IPS DF 4.7 (cell line): ENCODE measurements around the gene ADAMTS17.

Experiments used
- DNase-seq: peaks from one replicate; pipeline ENCODE4 v3.0.0-alpha.2; 2013; ENCODE audit warnings: low spot score; ENCODE audit errors: extremely low read depth

The ADAMTS17 gene

GRCh38 chr15:100134586-100134985, 207.2 kb downstream of the ADAMTS17 start:
- no peak for DNase-seq

- no peak for DNase-seq
These were observed 207.6 kb downstream of the ADAMTS17 start for GRCh38 chr15:100134089-100134583.

DNA sequence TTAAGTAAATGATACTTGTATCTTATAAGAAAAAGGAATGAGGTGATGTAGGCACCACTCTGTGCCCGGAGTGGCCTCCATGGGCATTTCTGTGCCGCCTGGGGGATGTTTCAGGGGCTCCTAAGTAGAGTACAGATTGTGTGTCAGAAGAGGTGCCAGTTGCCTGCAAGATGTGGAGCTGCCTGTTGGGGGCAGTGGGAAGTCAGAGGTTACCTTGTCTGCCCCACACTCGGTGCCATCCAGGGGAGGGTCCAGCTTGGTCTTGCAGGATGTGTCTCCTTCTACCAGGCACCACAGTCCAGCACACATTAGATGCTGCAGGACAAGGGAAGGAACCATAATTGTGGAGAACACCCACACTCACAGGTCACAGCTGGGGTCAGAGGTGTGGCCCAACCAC, 208.8 kb downstream of the ADAMTS17 start:
- DNase-seq: no peak

DNA sequence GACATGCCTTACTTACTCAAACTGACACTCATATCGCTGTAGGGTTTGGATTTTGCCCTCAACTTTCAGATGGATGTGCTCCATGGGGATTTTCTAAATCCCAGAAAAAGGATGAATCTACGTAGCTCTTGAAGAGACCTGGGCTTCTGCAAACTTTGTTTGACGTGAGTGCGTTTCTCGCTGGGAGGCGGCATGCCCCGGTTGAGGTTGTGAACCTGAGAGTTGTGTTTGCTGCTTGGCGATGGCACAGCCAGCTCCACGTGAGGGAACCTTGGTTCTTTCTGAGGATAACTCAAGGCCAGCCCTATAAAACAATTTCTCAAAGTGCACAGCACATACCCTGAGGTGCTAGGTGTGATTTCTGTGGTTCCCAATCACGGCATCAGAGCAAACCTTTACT, 209.5 kb downstream of the ADAMTS17 start:
- DNase-seq: no peak

- DNase-seq: no peak
These were observed 210.2 kb downstream of the ADAMTS17 start for GRCh38 chr15:100131321-100132224.

- peak; percentile 33 for DNase-seq
These were observed 212.1 kb downstream of the ADAMTS17 start for GRCh38 chr15:100129677-100130076.

DNA sequence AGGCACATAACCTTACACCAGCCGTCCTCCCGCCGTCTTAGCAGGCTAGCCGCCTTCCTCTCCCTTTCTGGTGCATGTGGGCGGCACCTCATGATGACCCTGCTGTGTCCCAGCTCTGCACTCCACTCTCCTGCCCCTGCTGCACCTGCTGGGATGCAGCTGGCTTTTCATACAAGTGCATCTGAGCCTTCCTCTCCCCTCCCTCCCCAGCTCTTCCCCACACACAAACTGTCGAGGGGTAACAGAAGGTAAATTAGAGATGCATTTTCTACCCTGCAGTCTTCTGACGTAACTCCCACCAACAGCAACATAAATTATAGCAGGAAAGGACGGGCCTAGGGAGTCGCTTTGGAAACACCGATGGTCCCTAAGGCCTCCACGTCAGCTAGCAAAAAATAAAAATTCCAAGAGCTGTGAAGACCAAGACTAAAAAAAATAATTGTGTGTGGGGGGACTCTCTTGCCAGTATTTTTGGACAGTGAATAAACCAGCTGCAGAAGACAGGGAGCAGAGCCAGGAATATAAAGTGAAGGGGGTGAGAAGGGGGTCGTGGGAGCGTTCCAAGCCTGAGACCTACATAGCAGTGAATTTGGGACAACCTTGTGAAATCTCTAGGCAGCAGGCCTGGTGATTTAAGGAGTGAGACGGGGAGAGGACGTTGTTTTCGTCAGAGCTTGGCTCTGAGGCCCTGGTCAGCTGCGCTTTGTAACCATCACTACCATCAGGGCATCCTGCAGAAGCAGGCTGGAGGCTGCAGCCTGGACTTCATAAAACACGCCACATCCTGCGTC, 216.2 kb downstream of the ADAMTS17 start:
- DNase-seq: no peak

DNA sequence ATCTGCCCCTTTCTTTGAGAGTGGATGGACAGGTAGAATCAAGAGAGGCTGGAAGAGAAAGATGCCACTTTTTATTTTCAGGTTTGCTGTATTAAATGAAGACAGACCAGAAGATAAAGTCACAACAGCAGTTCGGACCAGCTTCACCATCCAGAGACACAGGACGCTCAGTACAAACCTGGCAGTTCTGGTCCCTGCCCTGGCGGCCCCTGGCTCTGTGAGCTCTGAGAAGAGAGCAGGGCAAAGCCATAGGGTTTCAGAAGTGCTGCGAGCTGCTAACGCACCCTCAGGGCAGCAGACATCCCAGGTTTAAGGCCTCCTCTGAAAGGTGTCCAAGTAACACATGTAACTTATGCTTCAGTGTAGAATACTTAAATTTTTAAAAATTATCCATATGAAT, 216.8 kb downstream of the ADAMTS17 start:
- DNase-seq: no peak

- no peak for DNase-seq
These were observed 217.4 kb downstream of the ADAMTS17 start for GRCh38 chr15:100124361-100124760.

- no peak for DNase-seq
These were observed 218.2 kb downstream of the ADAMTS17 start for GRCh38 chr15:100123611-100124010.

DNA sequence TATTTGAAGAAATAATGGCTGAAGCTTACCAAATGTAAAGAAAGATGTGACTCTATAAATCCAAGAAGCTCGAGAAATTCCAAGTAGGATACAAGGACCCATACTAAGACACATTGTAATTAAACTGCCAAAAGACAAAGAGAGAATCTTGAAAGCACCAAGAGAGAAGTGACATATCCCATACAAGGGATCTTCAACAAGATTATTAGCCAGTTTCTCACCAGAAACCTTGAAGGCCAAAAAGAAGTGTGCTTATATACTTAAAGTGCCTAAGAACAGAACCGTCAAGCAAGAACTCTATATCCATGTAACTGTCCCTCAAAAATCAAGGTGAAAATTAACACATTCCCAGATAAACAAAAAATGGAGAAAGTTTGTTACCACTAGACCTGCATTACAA, 220.5 kb downstream of the ADAMTS17 start:
- no peak for DNase-seq

- DNase-seq: no peak
These were observed 221.7 kb downstream of the ADAMTS17 start for GRCh38 chr15:100120111-100120510.

DNA sequence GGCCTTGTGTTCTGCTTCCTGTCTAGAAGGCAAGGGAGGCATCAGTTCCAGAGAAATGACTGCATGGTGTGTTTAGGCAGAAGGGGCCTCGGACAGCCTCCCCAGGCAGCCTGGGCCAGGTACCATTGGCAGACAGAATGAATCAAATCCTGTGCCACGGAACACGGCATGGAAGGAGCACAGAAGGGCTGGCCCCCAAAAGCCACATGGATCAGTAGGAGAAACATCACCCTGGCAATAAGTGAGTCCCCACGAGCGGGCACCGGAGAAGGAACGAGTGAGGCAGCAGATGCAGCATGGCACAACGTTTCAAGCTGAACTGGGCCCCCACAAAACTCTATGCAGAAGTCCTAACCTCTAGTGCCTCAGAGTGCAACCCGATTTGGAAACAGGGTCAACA, 223.2 kb downstream of the ADAMTS17 start:
- DNase-seq: no peak

- no peak for DNase-seq
These were observed 225.2 kb downstream of the ADAMTS17 start for GRCh38 chr15:100116416-100117190.

- DNase-seq: no peak
These were observed 226.1 kb downstream of the ADAMTS17 start for GRCh38 chr15:100115711-100116090.

- DNase-seq: no peak
These were observed 226.6 kb downstream of the ADAMTS17 start for GRCh38 chr15:100115066-100115710.

DNA sequence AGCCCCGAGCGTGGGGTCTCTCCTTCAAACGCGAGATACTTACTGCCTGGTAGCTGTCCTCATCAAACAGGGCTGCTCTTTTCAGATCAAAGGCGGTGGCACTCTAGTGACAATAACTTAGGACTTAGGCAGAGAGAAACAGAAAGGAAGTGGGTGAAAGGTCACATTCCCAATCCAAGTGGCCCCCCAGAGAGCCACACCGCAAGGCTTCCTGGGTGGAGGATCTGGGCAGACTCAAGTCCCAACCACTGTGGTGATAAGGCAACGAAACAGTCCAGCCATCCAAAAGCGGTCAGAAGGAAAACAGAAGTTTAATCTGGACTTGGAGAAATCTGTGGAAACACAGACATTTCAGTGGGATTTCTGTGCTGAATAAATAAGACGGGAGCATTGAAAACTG, 227.2 kb downstream of the ADAMTS17 start:
- no peak for DNase-seq

- no peak for DNase-seq
These were observed 227.7 kb downstream of the ADAMTS17 start for GRCh38 chr15:100114100-100114499.

- DNase-seq: no peak
These were observed 228.3 kb downstream of the ADAMTS17 start for GRCh38 chr15:100113351-100114080.

DNA sequence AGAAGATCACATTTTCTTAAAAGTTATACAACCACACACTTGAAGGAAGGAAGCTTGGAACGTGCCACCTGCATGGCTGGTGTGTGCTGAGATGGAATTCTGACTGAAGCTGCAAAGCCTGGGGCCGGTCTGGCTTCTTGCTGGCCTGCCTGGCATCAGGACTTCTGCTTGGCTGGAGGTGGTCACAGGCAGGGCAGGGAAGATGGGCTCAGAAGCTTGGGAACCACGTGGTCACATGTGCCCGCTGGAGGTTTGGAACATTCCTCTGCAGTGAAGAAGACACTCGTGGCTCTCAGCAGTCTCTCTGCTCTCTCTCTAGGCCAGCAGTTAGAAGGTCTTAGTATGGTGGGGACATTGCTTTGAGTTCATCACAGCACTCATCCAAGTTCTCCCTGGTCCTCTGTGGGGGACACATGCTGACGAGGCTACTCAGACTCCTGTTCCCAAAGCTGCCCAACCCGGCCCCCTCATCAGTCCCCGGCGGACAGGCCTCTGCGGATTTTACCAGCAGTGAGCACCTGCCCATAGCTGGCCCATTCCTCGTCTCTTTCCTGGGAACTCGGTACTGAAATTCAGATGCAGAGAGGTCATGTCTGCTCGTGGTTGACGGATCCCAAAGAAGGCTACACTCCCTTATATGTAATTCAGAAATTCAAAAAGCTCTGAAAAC, 229.0 kb downstream of the ADAMTS17 start:
- no peak for DNase-seq
